PC-9 (cell line): Measurements from ENCODE around the gene PPP2R5C.

Source experiments
- CTCF ChIP-seq: fragments of 200-600 bp; sonication (generic); conservative IDR thresholded peaks from 2 replicates; pipeline ENCODE4 v1.6.1; 2017; ENCODE audit warnings: mixed run types, antibody characterized with exemption, mild to moderate bottlenecking, moderate library complexity
- EZH2 ChIP-seq: fragments of 200-600 bp; sonication (generic); IDR thresholded peaks from 2 replicates; pipeline ENCODE4 v1.8.0; 2017; ENCODE audit warnings: antibody characterized with exemption, low read depth

- TF ChIP-seq CTCF (no peak), EZH2 (no peak)
These were observed 20.5 kb upstream of the PPP2R5C start for GRCh38 chr14:101740981-101741380.
